ENCODE measurements around the gene ADGRG3.

GRCh38 chr16:57676553-57677085 is 8.5 kb downstream of the ADGRG3 start:
- no peak for TF ChIP-seq EZH2 (IDR thresholded peaks at IDR 0.05; ENCODE audit: insufficient read depth, poor library complexity, severe bottlenecking)
- TF ChIP-seq EZH2phosphoT487 (IDR thresholded peaks at IDR 0.05; ENCODE audit: insufficient read depth, low read depth): no peak
